OCI-LY1 (cell line): Measurements from ENCODE around the gene TCF7.

ENCODE experiments used
- EZH2 ChIP-seq: fragments of 200-600 bp; sonication (generic), shearing (Covaris generic); IDR thresholded peaks from 2 replicates; pipeline ENCODE4 v1.8.0; 2017; ENCODE audit warnings: borderline replicate concordance, mixed run types, mild to moderate bottlenecking, antibody characterized with exemption, low read length, moderate library complexity, mixed read lengths
- TF ChIP-seq, protein P1 (sequence below): fragments of 200-600 bp; sonication (generic), shearing (Covaris generic); IDR thresholded peaks from 2 replicates; pipeline ENCODE4 v1.5.1; 2017; ENCODE audit warnings: mild to moderate bottlenecking, antibody characterized with exemption, low read length, moderate library complexity, mixed read lengths

DNA sequence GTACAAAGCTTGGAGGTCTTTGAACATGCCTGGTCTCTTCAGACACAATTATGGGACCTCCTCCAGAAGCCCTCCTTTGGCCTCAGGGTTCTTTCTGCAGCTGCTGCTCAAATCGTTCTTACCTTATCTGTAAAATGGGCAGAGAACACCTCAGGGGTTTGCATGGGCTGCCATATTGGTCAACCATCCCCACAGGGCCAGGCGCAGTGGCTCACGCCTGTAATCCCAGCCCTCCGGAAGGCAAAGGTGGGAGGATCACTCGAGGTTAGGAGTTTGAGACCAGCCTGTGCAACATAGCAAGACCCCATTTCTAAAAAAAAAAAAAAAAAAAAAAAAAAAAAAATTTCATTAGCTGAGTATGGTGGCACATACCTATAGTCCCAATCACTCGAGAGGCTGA lies 29.1 kb upstream of the TCF7 start:
- TF ChIP-seq, protein P1, sequence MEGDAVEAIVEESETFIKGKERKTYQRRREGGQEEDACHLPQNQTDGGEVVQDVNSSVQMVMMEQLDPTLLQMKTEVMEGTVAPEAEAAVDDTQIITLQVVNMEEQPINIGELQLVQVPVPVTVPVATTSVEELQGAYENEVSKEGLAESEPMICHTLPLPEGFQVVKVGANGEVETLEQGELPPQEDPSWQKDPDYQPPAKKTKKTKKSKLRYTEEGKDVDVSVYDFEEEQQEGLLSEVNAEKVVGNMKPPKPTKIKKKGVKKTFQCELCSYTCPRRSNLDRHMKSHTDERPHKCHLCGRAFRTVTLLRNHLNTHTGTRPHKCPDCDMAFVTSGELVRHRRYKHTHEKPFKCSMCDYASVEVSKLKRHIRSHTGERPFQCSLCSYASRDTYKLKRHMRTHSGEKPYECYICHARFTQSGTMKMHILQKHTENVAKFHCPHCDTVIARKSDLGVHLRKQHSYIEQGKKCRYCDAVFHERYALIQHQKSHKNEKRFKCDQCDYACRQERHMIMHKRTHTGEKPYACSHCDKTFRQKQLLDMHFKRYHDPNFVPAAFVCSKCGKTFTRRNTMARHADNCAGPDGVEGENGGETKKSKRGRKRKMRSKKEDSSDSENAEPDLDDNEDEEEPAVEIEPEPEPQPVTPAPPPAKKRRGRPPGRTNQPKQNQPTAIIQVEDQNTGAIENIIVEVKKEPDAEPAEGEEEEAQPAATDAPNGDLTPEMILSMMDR = no peak
- TF ChIP-seq EZH2 = no peak
